Measurements from ENCODE around the gene OR10H1.
"Not testable (repeated sequence)": the region's sequence is repeated elsewhere in the genome, so short reads cannot be mapped to it uniquely, and the experiment has no call there.

The OR10H1 gene

DNA sequence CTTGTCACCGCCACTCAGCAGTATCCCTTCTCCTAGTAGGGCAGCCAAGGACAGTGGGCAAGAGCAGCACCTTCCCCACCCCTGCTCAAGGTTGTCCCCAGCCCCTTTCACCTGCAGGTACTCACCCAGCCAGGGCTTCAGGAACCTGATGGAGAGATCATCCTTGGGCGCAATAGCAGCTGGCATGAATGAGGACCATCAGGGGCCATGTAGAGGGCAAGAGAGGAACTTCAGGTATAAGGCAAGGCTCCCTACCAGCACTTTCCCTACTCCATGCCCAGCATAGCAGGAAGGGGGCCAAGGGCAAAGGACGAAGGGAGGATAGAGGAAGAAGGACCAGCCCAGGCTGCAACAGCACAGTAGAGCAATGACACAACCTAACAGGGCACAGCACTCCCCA is 41.3 kb downstream of the OR10H1 start:
- DNase-seq (ENCODE audit: low read depth): not testable (repeated sequence)

DNA sequence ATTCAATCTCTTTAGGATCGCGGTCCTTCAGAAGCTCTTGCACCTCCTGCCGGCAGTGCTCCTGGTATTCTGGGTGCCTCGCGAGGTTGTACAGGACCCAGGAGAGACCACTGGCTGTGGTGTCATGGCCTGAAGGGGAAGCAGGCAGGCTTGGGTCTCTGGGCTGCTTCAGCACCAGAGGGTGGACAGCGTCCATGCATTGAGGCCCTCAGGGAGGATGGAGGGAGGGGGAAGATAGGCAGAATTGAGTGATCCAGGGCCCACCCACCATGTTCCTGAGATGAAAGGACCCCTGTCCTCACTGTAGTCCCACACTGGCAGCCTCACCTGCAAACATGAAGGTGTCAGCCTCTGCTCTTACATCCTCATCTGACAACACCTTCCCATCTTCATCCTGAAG is 45.9 kb downstream of the OR10H1 start:
- DNase-seq (ENCODE audit: low read depth): no peak

DNA sequence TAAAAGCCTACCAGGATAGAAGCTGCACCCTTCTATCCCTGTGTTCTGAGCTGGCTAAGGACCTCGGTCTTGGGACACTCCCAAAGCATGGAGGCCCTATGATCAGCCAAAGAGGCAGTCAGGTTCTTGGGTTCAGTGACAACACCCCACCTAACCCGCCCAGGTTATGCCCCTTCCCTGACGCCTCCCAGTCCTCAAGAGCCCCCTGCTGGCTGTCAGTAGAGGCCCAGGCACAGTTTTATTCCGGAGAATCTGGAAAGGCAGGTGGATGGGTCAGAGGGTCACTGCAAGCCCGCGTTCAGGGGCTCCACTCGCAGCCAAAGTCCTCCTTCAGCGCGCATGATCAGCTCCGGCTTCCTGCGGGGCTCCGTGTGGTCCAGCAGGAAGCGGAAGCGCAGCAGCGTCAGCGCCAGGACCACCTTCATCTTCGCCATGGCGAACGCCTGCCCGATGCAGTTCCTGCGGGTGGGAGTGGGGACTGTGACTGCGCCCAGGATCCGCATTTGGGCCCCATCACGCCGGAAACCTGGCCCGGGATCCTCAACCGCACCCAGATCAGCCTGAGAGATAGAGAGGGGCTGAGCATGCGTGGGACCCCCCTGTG is 55.4 kb downstream of the OR10H1 start:
- no peak for DNase-seq (ENCODE audit: low read depth)

DNA sequence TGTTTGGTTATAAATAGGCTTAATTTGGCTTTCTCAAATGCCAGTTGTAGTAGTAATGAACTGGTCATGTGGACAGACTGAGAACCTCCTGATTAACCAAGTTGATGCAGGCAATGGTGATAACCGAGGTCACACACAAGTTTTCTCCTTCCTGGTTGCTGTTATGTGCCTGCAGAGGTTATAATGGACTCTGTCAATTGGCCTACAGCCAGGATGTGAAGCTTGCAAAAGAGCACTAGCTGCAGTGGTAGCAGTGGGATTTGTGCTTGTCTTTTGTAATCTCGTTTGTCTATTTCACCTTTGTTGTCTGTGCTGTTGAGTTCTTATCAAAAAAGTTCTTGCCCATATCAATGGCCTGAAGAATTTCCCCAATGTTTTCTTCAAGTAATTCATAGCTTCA is 57.1 kb downstream of the OR10H1 start:
- DNase-seq (ENCODE audit: low read depth): no peak
